ENCODE data around the gene SFSWAP.
"Not testable (repeated sequence)": the region's sequence is repeated elsewhere in the genome, so short reads cannot be mapped to it uniquely, and the experiment has no call there.

SFSWAP gene

GRCh38 chr12:131679816-131680215 is 31.1 kb upstream of the SFSWAP start:
- DNase-seq (ENCODE audit: low spot score), result not testable (repeated sequence)

GRCh38 chr12:131680392-131681256 is 30.3 kb upstream of the SFSWAP start:
- not testable (repeated sequence) for DNase-seq (ENCODE audit: low spot score)

- DNase-seq (ENCODE audit: low spot score), result no peak
Observed at GRCh38 chr12:131681257-131681620, 29.7 kb upstream of the SFSWAP start.

- not testable (repeated sequence) for DNase-seq (ENCODE audit: low spot score)
Observed at GRCh38 chr12:131681746-131682509, 29.0 kb upstream of the SFSWAP start.

- DNase-seq (ENCODE audit: low spot score), result no peak
Observed at GRCh38 chr12:131682510-131682895, 28.4 kb upstream of the SFSWAP start.

GRCh38 chr12:131683266-131684014 is 27.4 kb upstream of the SFSWAP start:
- no peak for DNase-seq (ENCODE audit: low spot score)

GRCh38 chr12:131684015-131684725 is 26.7 kb upstream of the SFSWAP start:
- DNase-seq (ENCODE audit: low spot score), result no peak

GRCh38 chr12:131687346-131688125 is 23.4 kb upstream of the SFSWAP start:
- no peak for DNase-seq (ENCODE audit: low spot score)

GRCh38 chr12:131688131-131688844 is 22.6 kb upstream of the SFSWAP start:
- DNase-seq (ENCODE audit: low spot score), result no peak

GRCh38 chr12:131688845-131689154 is 22.1 kb upstream of the SFSWAP start:
- no peak for DNase-seq (ENCODE audit: low spot score)

GRCh38 chr12:131690320-131690719 is 20.6 kb upstream of the SFSWAP start:
- no peak for DNase-seq (ENCODE audit: low spot score)

GRCh38 chr12:131692431-131692830 is 18.5 kb upstream of the SFSWAP start:
- no peak for DNase-seq (ENCODE audit: low spot score)

- DNase-seq (ENCODE audit: low spot score), result no peak
Observed at GRCh38 chr12:131693149-131693548, 17.7 kb upstream of the SFSWAP start.

- no peak for DNase-seq (ENCODE audit: low spot score)
Observed at GRCh38 chr12:131694116-131694838, 16.6 kb upstream of the SFSWAP start.

GRCh38 chr12:131695968-131696367 is 14.9 kb upstream of the SFSWAP start:
- no peak for DNase-seq (ENCODE audit: low spot score)

- no peak for DNase-seq (ENCODE audit: low spot score)
Observed at GRCh38 chr12:131698286-131698685, 12.6 kb upstream of the SFSWAP start.

GRCh38 chr12:131699434-131699833 is 11.5 kb upstream of the SFSWAP start:
- no peak for DNase-seq (ENCODE audit: low spot score)

- no peak for DNase-seq (ENCODE audit: low spot score)
Observed at GRCh38 chr12:131700271-131700670, 10.6 kb upstream of the SFSWAP start.

GRCh38 chr12:131701705-131702572 is 9.0 kb upstream of the SFSWAP start:
- no peak for DNase-seq (ENCODE audit: low spot score)
